Duodenal mucosa (tissue), 2 donors: ENCODE measurements around the gene GRID1.

Experiments used
- H3K27ac ChIP-seq: one replicate; pipeline ENCODE4 v1.7.0; 2013; ENCODE audit warnings: low read depth, low read length
- H3K27me3 ChIP-seq, 2 donors: one replicate each; pipeline ENCODE4 v1.7.0; 2013; ENCODE audit warnings: low read length in 2 of 2, control low read depth in 1 of 2; ENCODE audit not compliant: insufficient read depth in 2 of 2, control insufficient read depth in 1 of 2
- H3K36me3 ChIP-seq, 2 donors: one replicate each; pipeline ENCODE4 v1.7.0; 2013; ENCODE audit warnings: low read length in 2 of 2, control low read depth in 1 of 2; ENCODE audit not compliant: insufficient read depth in 2 of 2, control insufficient read depth in 1 of 2
- H3K4me1 ChIP-seq, 2 donors: one replicate each; pipeline ENCODE4 v1.7.0; 2013; ENCODE audit warnings: low read length in 2 of 2, control low read depth in 1 of 2; ENCODE audit not compliant: insufficient read depth in 2 of 2, control insufficient read depth in 1 of 2
- H3K4me3 ChIP-seq, 2 donors: one replicate each; pipeline ENCODE4 v1.7.0; 2013; ENCODE audit warnings: low read length in 2 of 2, low read depth in 1 of 2
- H3K9ac ChIP-seq, 2 donors: one replicate each; pipeline ENCODE4 v1.7.0; 2013; ENCODE audit warnings: low read length in 2 of 2, low read depth in 1 of 2
- H3K9me3 ChIP-seq, 2 donors: one replicate each; pipeline ENCODE4 v1.7.0; 2013; ENCODE audit warnings: low read length in 2 of 2, control low read depth in 1 of 2; ENCODE audit not compliant: control insufficient read depth in 1 of 2

GRID1 gene

GRCh38 chr10:86151613-86152012 is 215.0 kb downstream of the GRID1 start:
- no peak overlapping the region for H3K4me3 ChIP-seq
- H3K36me3 ChIP-seq: no peaks in the 10 kb centered on the region
- H3K9ac ChIP-seq: no peak overlapping the region
- H3K9me3 ChIP-seq: no peaks in the 10 kb centered on the region
- no peaks in the 10 kb centered on the region for H3K27me3 ChIP-seq
- H3K27ac ChIP-seq: no peak overlapping the region
- H3K4me1 ChIP-seq: no peaks in the 10 kb centered on the region

DNA sequence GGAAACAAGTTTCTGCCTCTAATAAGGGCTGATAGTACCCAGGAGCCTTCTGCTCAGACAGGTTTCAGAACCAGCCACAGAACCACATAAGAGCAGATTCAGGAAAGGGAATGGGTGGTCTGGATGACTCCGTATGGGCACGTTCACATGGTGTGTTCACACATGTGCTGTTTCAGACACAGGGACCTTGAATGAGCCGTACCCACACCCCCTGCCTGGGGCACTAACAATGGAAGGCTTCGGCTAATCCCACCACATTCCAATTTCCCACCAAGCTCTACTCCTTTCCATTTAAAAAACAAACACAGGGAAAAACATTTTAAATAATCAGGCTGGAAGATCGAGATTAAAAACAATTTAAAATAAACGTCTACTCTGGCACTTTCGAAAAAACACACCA is 217.3 kb downstream of the GRID1 start:
- no peaks in the 10 kb centered on the region for H3K27me3 ChIP-seq

DNA sequence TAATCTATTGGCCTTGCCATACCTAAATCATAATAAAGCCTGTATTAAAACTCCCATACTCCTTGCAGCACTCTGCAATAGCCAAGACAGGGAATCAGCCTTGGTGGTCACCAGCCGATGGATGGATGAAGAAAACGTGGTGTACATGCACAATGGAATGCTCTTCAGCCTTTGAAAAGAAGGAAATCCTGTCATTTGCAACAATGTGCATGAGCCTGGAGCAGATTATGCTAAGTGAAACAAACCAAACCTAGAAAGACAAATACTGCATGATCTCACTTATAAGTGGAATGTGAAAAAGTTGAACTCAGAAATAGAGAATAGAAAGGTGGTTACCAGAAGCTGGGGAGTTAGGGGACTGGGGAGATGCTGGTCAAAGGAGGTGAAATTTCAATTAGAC is 218.5 kb downstream of the GRID1 start:
- H3K9ac ChIP-seq: no peak overlapping the region
- H3K27me3 ChIP-seq: no peaks in the 10 kb centered on the region
- no peak overlapping the region for H3K27ac ChIP-seq
- H3K4me1 ChIP-seq: no peaks in the 10 kb centered on the region
- no peaks in the 10 kb centered on the region for H3K36me3 ChIP-seq
- H3K4me3 ChIP-seq: no peak overlapping the region
- no peaks in the 10 kb centered on the region for H3K9me3 ChIP-seq

More for the DNA sequence above, 217.3 kb downstream of the GRID1 start:
- Histone ChIP-seq H3K9ac (no peak overlapping the region), H3K4me3 (no peak overlapping the region), H3K4me1 (no peaks in the 10 kb centered on the region), H3K27ac (no peak overlapping the region), H3K36me3 (no peaks in the 10 kb centered on the region), H3K9me3 (no peaks in the 10 kb centered on the region)

DNA sequence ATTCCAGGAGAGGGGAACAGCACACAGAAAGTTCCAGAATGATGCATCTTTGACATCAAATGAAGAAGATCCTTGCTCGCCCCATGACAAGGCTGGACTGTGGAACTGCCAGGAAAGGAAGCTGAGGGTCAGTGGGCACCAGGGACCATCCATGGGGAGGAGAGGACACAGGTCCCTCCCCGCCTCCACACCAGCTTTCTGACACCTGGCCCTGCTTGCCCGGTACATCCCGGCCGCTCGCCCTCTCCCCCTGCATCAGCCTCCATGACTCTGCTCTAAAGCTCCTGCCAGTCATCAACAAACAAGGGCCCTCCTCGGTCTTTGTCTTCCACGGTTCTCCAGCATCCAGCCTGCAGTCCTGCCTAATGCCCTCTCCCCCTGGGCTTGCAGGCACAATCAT is 222.3 kb downstream of the GRID1 start:
- Histone ChIP-seq H3K9me3 (no peaks in the 10 kb centered on the region), H3K36me3 (no peaks in the 10 kb centered on the region), H3K9ac (no peak overlapping the region), H3K27me3 (no peaks in the 10 kb centered on the region), H3K27ac (no peak overlapping the region), H3K4me3 (no peak overlapping the region), H3K4me1 (no peaks in the 10 kb centered on the region)

GRCh38 chr10:86141896-86142295 is 224.7 kb downstream of the GRID1 start:
- Histone ChIP-seq H3K36me3 (no peaks in the 10 kb centered on the region), H3K27me3 (no peaks in the 10 kb centered on the region), H3K9me3 (no peaks in the 10 kb centered on the region), H3K27ac (no peak overlapping the region), H3K9ac (no peak overlapping the region), H3K4me1 (no peaks in the 10 kb centered on the region), H3K4me3 (no peak overlapping the region)

DNA sequence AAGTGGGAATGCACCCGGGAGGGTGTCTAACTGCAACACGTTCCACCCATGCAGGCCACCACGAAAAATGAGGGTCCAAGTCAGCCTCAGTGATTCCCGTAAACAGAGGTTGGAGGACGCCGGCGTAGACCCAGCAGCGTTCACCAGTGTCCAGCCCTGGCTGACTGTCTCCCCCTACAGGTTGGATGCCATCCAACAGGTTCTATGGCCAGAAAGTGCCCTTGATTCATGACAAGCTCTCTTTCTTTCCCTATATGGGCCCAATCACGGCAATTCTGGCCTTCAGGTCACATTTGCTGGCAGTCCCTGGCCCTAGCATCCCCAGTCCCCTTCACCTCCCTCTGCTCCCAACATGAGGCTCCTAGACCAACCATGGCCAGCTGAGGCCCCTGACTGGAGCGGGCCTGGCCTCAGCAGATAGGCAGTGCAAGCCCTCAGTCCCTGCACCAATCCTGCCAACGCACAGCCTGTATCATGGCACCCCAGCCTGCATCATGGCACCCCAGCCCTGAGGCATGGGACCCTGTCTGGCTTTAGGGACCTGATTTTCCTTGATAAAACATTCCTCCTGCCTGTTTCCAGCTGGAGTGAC is 227.4 kb downstream of the GRID1 start:
- H3K27ac ChIP-seq: no peak overlapping the region
- no peaks in the 10 kb centered on the region for H3K9me3 ChIP-seq
- H3K27me3 ChIP-seq: no peaks in the 10 kb centered on the region
- no peak overlapping the region for H3K4me3 ChIP-seq
- no peaks in the 10 kb centered on the region for H3K36me3 ChIP-seq
- no peak overlapping the region for H3K9ac ChIP-seq
- H3K4me1 ChIP-seq: no peaks in the 10 kb centered on the region

GRCh38 chr10:86138551-86139065 is 228.0 kb downstream of the GRID1 start:
- no peak overlapping the region for H3K27ac ChIP-seq
- H3K4me1 ChIP-seq: no peaks in the 10 kb centered on the region
- no peak overlapping the region for H3K9ac ChIP-seq
- no peaks in the 10 kb centered on the region for H3K36me3 ChIP-seq
- H3K4me3 ChIP-seq: no peak overlapping the region
- no peaks in the 10 kb centered on the region for H3K27me3 ChIP-seq
- H3K9me3 ChIP-seq: no peaks in the 10 kb centered on the region

GRCh38 chr10:86137561-86137960 is 229.0 kb downstream of the GRID1 start:
- Histone ChIP-seq H3K27me3 (no peaks in the 10 kb centered on the region), H3K4me3 (no peak overlapping the region), H3K27ac (no peak overlapping the region), H3K4me1 (no peaks in the 10 kb centered on the region), H3K9me3 (no peaks in the 10 kb centered on the region), H3K9ac (no peak overlapping the region), H3K36me3 (no peaks in the 10 kb centered on the region)

DNA sequence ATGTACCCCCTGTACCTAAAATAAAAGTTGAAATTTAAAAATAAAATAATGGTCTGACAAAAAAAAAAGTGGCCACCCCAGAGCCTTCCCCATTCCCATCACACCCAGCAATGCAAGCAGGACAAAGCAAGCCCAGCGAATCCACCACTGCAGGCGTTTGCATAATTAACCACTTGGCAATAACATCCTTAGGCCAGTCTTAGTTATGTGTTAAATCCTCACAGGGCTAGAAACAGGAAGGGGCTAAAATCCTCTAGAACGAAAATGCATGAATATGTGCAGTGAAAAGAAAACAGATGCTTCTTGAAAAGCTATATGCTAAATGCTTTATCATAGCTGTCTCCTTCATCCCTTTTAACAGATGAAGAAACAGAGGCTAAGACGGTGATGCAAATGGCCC is 229.7 kb downstream of the GRID1 start:
- Histone ChIP-seq H3K36me3 (no peaks in the 10 kb centered on the region), H3K27me3 (no peaks in the 10 kb centered on the region), H3K9ac (no peak overlapping the region), H3K9me3 (no peaks in the 10 kb centered on the region), H3K4me1 (no peaks in the 10 kb centered on the region), H3K27ac (no peak overlapping the region), H3K4me3 (no peak overlapping the region)

DNA sequence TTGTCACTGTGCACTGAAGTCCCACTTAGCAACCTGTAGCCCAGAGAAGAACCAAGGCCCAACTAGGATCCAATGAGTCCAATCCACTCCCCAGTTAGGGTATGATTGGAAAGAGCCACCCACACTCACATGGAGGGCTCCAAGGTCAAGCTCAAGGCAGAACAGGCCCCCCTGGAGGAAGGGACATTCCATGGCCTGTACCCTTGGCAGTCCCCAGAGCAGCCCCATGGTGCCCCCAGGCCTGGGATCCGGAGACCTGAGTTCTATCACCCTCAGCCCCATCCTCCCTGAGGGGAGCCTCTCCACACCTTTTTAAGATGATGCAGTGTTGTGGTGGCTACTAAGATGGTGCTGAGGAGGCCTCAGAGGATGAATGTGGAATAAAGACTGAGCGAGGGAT is 231.4 kb downstream of the GRID1 start:
- Histone ChIP-seq H3K27me3 (no peaks in the 10 kb centered on the region), H3K4me3 (no peak overlapping the region), H3K4me1 (no peaks in the 10 kb centered on the region), H3K27ac (no peak overlapping the region), H3K9ac (no peak overlapping the region), H3K36me3 (no peaks in the 10 kb centered on the region), H3K9me3 (no peaks in the 10 kb centered on the region)
